Spleen (tissue), 11 donors: Measurements from ENCODE around the gene RIPOR3. TPM values are rescaled to one million over a fixed set of nuclear protein-coding genes. Genes with fewer than 3 reads are reported as not detected.

ENCODE experiments used
- DNase-seq: peaks from one replicate; pipeline ENCODE4 v3.0.0-alpha.2; 2020
- H3K27ac ChIP-seq, 8 donors: fragments of 200-600 bp; sonication (generic) in 7 of 8; 1 replicate in 4 of 8; 2 replicates in 4 of 8; pipeline versions ENCODE4 v1.5.0 to v1.8.0; 2016 to 2021; ENCODE audit warnings: inconsistent platforms in 4 of 8, mild to moderate bottlenecking in 4 of 8, moderate library complexity in 1 of 8
- H3K27me3 ChIP-seq, 7 donors: fragments of 200-600 bp; sonication (generic) in 6 of 7; replicated peaks in 1 of 7; 1 replicate in 4 of 7; 2 replicates in 3 of 7; pipeline versions ENCODE4 v1.5.0 to v1.8.0; 2016 to 2021; ENCODE audit warnings: inconsistent platforms in 3 of 7, mild to moderate bottlenecking in 1 of 7
- H3K36me3 ChIP-seq, 6 donors: fragments of 200-600 bp; sonication (generic) in 5 of 6; 1 replicate in 4 of 6; 2 replicates in 2 of 6; pipeline versions ENCODE4 v1.5.0 to v1.8.0; 2016 to 2021; ENCODE audit warnings: inconsistent platforms in 2 of 6
- H3K4me1 ChIP-seq, 6 donors: fragments of 200-600 bp; sonication (generic) in 5 of 6; 1 replicate in 3 of 6; 2 replicates in 3 of 6; pipeline versions ENCODE4 v1.5.0 to v1.8.0; 2016 to 2021; ENCODE audit warnings: inconsistent platforms in 3 of 6
- H3K4me3 ChIP-seq, 8 donors: fragments of 200-600 bp; sonication (generic) in 7 of 8; 1 replicate in 4 of 8; 2 replicates in 4 of 8; pipeline versions ENCODE4 v1.5.0 to v1.8.0; 2016 to 2021; ENCODE audit warnings: inconsistent platforms in 4 of 8, mild to moderate bottlenecking in 4 of 8, moderate library complexity in 2 of 8
- H3K9me3 ChIP-seq, 8 donors: fragments of 200-600 bp; sonication (generic) in 7 of 8; 1 replicate in 4 of 8; 2 replicates in 4 of 8; pipeline versions ENCODE4 v1.5.0 to v1.8.0; 2016 to 2021; ENCODE audit warnings: inconsistent platforms in 4 of 8
- POLR2A ChIP-seq, 3 donors: fragments of 450-650 bp; IDR thresholded peaks; one replicate each; pipeline ENCODE4 v1.5.1; 2017; ENCODE audit warnings: antibody characterized with exemption in 3 of 3, mild to moderate bottlenecking in 1 of 3
- POLR2AphosphoS5 ChIP-seq, 3 donors: sonication (generic); formaldehyde crosslinking; IDR thresholded peaks; one replicate each; pipeline ENCODE4 v1.5.1; 2017; ENCODE audit warnings: antibody characterized with exemption in 3 of 3
- WGBS, 5 donors: extraction: QIAGEN DNeasy Blood & Tissue Kit in 3 of 5; methylation state at CpG; one replicate each; pipeline versions ENCODE4 v1.1.5 to v1.1.7; 2013 to 2018; 5-methylcytosine and 5-hydroxymethylcytosine counted together
- intact Hi-C: fragments of 100-400 bp; cut with DNase I; formaldehyde crosslinking; loops from one replicate; pipeline ENCODE4 v1.15.0; 2023; ENCODE audit warnings: low total_unique reads
- polyA plus RNA-seq, 3 donors: library from polyadenylated mRNA; stranded (reverse); fragments of 200-250 nt; gene quantifications; one replicate each; pipeline ENCODE4 v1.2.1, GENCODE V29; 2013
- total RNA-seq, 7 donors: library from RNA; depleted of rRNA in 3 of 7; stranded (reverse); fragments of >200 nt in 3 of 7; fragmentation: NEBNext Ultra II Directional in 4 of 7; extraction: Animal tissue kit (Norgen Biotek cat#: 25700) in 4 of 7; gene quantifications; one replicate each; pipeline versions ENCODE4 v1.1.0 to v1.2.1, GENCODE V29; 2016 to 2021
- TF ChIP-seq, protein P1 (sequence below), 11 experiments: fragments of 200-600 bp in 7 of 11; fragments of 450-650 bp in 4 of 11; sonication (generic) in 4 of 11; IDR thresholded peaks in 8 of 11; conservative IDR thresholded peaks in 3 of 11; 1 replicate in 7 of 11; 2 replicates in 4 of 11; pipeline versions ENCODE4 v1.4.0 to v1.8.0; 2016 to 2021; ENCODE audit warnings: antibody characterized with exemption in 11 of 11, inconsistent platforms in 4 of 11, mild to moderate bottlenecking in 1 of 11
- donor health status: healthy with polysubstance abuse.
- donor health status: DM: no; HTN: no; CAD: no; lungs with moderate emphysema.
- donor health status: DM: no; HTN: no; CAD: no.
- donor health status: Bipolar disorder and iron deficiency.
- donor health status: healthy.
- donor health status: DM: no; HTN: no; CAD: no.
- donor health status: DM: yes; HTN: yes; CAD: no.

Gene RIPOR3
- total and polyA plus RNA-seq, 10 donors: 6.0 to 22.8 (median 13.1) TPM

DNA sequence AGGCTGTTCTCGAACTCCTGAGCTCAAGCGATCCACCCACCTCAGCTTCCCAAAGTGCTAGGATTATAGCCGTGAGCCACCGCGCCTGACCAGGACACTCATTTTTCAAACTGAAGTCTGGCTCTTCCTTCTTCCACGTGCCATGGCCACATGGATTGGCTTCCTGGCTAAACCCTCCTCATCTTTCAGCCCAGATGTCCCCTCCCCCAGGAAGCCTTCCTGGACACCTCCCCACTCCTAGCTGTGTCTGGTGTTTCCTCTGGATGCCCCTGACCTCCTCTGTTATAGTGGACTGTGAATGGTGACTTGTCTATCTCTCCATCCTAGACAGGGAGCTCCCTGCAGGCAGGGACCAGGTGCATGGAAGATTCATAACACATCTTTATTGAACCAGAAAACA, 57.2 kb downstream of the RIPOR3 start:
- no peak overlapping the region for H3K27ac ChIP-seq
- no peak overlapping the region for H3K4me3 ChIP-seq
- intact Hi-C loops: no loop called here
- H3K27me3 ChIP-seq: peaks cover 0 to 4% (median 0%) of the 10 kb centered on the region in 7 donors
- no peaks in the 10 kb centered on the region for H3K9me3 ChIP-seq
- H3K36me3 ChIP-seq: no peaks in the 10 kb centered on the region
- 72 to 89% (median 78%) methylated on average over 6 of the region's 6 CpGs for WGBS, 5 donors
- H3K4me1 ChIP-seq: peaks cover 0 to 27% (median 10%) of the 10 kb centered on the region in 6 donors
- TF ChIP-seq, protein P1, sequence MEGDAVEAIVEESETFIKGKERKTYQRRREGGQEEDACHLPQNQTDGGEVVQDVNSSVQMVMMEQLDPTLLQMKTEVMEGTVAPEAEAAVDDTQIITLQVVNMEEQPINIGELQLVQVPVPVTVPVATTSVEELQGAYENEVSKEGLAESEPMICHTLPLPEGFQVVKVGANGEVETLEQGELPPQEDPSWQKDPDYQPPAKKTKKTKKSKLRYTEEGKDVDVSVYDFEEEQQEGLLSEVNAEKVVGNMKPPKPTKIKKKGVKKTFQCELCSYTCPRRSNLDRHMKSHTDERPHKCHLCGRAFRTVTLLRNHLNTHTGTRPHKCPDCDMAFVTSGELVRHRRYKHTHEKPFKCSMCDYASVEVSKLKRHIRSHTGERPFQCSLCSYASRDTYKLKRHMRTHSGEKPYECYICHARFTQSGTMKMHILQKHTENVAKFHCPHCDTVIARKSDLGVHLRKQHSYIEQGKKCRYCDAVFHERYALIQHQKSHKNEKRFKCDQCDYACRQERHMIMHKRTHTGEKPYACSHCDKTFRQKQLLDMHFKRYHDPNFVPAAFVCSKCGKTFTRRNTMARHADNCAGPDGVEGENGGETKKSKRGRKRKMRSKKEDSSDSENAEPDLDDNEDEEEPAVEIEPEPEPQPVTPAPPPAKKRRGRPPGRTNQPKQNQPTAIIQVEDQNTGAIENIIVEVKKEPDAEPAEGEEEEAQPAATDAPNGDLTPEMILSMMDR (IDR thresholded peaks at IDR 0.05 in 8 of 11, conservative IDR thresholded peaks at IDR 0.05 in 3 of 11): no peak
- no peak for TF ChIP-seq POLR2A (IDR thresholded peaks at IDR 0.05)
- no peak for TF ChIP-seq POLR2AphosphoS5 (IDR thresholded peaks at IDR 0.05)
- no peak for DNase-seq

DNA sequence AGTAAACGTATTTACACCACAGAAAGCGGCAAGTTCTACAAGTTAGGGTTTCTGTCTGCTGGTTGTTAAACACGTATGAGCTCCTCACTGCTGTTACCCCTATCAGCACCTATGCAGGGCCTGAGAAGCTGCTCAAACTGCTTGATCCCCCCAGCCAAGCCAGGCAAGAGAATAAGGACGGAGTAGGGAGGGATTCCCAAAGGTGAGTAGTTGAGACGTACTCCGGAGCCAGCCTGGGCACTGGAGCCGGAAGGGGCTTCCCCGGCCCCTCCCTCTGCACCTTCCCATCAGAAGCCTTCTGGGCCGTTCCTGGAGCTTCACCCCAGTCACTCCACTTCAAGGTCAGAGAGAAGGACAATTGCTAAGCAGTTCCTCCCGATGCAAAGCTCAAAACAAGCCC, 58.0 kb downstream of the RIPOR3 start:
- Histone ChIP-seq H3K4me3 (no peak overlapping the region), H3K27ac (no peak overlapping the region), H3K9me3 (no peaks in the 10 kb centered on the region), H3K4me1 (peaks cover 0 to 26% (median 11%) of the 10 kb centered on the region in 6 donors), H3K27me3 (peaks cover 0 to 4% (median 0%) of the 10 kb centered on the region in 7 donors), H3K36me3 (no peaks in the 10 kb centered on the region)
- DNase-seq: no peak
- 70 to 79% (median 76%) methylated on average over 10 of the region's 10 CpGs for WGBS, 5 donors
- TF ChIP-seq POLR2AphosphoS5 (IDR thresholded peaks at IDR 0.05) (no peak), POLR2A (IDR thresholded peaks at IDR 0.05) (no peak)
- TF ChIP-seq, protein P1 (IDR thresholded peaks at IDR 0.05 in 8 of 11, conservative IDR thresholded peaks at IDR 0.05 in 3 of 11): no peak
- intact Hi-C loops: no loop called here

DNA sequence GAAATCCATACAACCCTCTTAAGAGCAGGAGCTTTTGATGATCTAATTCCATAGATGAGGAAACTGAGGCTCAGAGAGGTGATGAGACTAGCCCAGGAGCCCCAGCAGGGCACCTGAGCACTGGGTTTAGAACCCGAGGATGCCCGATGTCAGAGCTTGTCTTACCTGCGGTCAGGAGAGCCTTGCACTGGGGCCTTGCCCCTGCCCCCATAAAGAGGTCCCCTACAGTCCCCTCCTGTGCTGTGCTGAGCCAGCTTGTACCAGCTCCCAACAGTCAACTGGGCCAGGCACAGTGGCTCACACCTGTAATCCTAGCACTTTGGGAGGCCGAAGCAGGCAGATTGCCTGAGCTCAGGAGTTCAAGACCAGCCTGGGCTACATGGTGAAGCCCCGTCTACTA, 58.6 kb downstream of the RIPOR3 start:
- TF ChIP-seq POLR2AphosphoS5 (IDR thresholded peaks at IDR 0.05): no peak
- no peak for TF ChIP-seq POLR2A (IDR thresholded peaks at IDR 0.05)
- TF ChIP-seq, protein P1 (IDR thresholded peaks at IDR 0.05 in 8 of 11, conservative IDR thresholded peaks at IDR 0.05 in 3 of 11): no peak
- 83 to 91% (median 90%) methylated on average over 2 to 5 of the region's 5 CpGs for WGBS, 5 donors
- Histone ChIP-seq H3K9me3 (no peaks in the 10 kb centered on the region), H3K27ac (no peak overlapping the region), H3K27me3 (peaks cover 0 to 4% (median 0%) of the 10 kb centered on the region in 7 donors), H3K4me3 (no peak overlapping the region), H3K4me1 (peaks cover 0 to 25% (median 11%) of the 10 kb centered on the region in 6 donors), H3K36me3 (no peaks in the 10 kb centered on the region)
- DNase-seq: no peak
- intact Hi-C loops: no loop called here

DNA sequence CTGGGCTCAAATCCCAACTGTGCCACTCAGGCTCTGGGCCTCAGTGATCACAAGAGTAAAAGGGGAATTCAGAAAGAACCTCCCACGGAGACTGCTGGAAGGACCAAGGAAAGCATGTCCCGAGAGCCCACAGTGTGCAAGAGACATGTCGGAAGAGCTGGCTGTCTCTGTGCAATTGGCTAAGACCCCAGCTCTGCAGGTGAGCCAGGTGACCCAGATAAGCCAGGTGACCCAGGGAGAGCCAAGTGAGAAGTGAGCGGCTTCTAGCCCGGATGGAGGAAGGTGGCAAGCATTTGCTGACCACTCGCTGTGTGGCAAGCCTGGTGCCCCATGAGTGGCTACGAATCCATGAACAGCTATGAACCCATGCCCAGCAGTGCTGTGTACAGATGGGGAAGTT, 59.1 kb downstream of the RIPOR3 start:
- H3K4me3 ChIP-seq: no peak overlapping the region
- H3K27ac ChIP-seq: no peak overlapping the region
- 86 to 94% (median 90%) methylated on average over 6 to 7 of the region's 7 CpGs for WGBS, 5 donors
- intact Hi-C loops: no loop called here
- peaks cover 0 to 4% (median 0%) of the 10 kb centered on the region in 7 donors for H3K27me3 ChIP-seq
- H3K36me3 ChIP-seq: no peaks in the 10 kb centered on the region
- H3K9me3 ChIP-seq: no peaks in the 10 kb centered on the region
- H3K4me1 ChIP-seq: peaks cover 0 to 25% (median 11%) of the 10 kb centered on the region in 6 donors
- TF ChIP-seq, protein P1 (IDR thresholded peaks at IDR 0.05 in 8 of 11, conservative IDR thresholded peaks at IDR 0.05 in 3 of 11): no peak
- no peak for TF ChIP-seq POLR2AphosphoS5 (IDR thresholded peaks at IDR 0.05)
- TF ChIP-seq POLR2A (IDR thresholded peaks at IDR 0.05): no peak
- no peak for DNase-seq
